ENCODE measurements around the gene F2RL3. TPM values are rescaled to one million over a fixed set of nuclear protein-coding genes. Genes with fewer than 3 reads are reported as not detected.

Gene F2RL3
- total and polyA plus RNA-seq, 2 of the 8 experiments (the other 6 are each of a cell fraction or from before 2014, with no cell fraction given): not detected

GRCh38 chr19:16869331-16869972, 19.3 kb upstream of the F2RL3 start:
- WGBS, 2 experiments (ENCODE audit: extremely low coverage in 1 of 2, insufficient coverage in 1 of 2, insufficient read length in 1 of 2, insufficient replicate concordance in 2 of 2, low coverage in 1 of 2, low lambda C conversion rate in 2 of 2, missing lambda C conversion rate in 1 of 2): 95% methylated on average over 27 of the region's 30 CpGs; no CpG with 5 or more reads in 1 of the 2 experiments
- FAIRE-seq: no peak
- H4K5ac ChIP-seq (ENCODE audit: insufficient read length, low read depth, low read length): no peak overlapping the region
- TF ChIP-seq CBX8 (IDR thresholded peaks at IDR 0.05; ENCODE audit: borderline replicate concordance, low read depth, low read length) (no peak), NRF1 (IDR thresholded peaks at IDR 0.05; ENCODE audit: low read depth, low read length) (no peak), EGR1 (IDR thresholded peaks at IDR 0.05; ENCODE audit: borderline replicate concordance, low read depth, low read length) (no peak), TAF7 (optimal IDR thresholded peaks at IDR 0.05; ENCODE audit: borderline replicate concordance, low read depth, low read length) (no peak), SIX5 (IDR thresholded peaks at IDR 0.05; ENCODE audit: low read depth, low read length) (no peak), TEAD4 (IDR thresholded peaks at IDR 0.05; ENCODE audit: low read depth, low read length) (no peak), GTF2F1 (IDR thresholded peaks at IDR 0.05; ENCODE audit: borderline replicate concordance, low read depth, low read length) (no peak)
- ChIA-PET POLR2A (ENCODE audit: partially characterized antibody) (interaction anchor here (0.8 kb wide), 1 partner anchor 10 kb away, joined by 3 read pairs; no protein-coding TSS in a partner anchor), CTCF (ENCODE audit: partially characterized antibody) (interaction anchor here (1.1 kb wide), 1 partner anchor 98 kb away, joined by 4 read pairs; no protein-coding TSS in a partner anchor)
- H2BK20ac ChIP-seq (ENCODE audit: low read length): no peak overlapping the region
- no peak overlapping the region for H4K91ac ChIP-seq (replicated peaks; ENCODE audit: insufficient read length, low read length)
- no peak overlapping the region for H3K56ac ChIP-seq (replicated peaks; ENCODE audit: insufficient read length, low read depth, low read length)
- no peak overlapping the region for H2BK120ac ChIP-seq (replicated peaks; ENCODE audit: low read depth, low read length)
- no peak overlapping the region for H3K4ac ChIP-seq (replicated peaks; ENCODE audit: insufficient read length, low read depth, low read length)
- H3K9ac ChIP-seq (replicated peaks in 1 of 4; ENCODE audit: extremely low read depth in 1 of 4, low read depth in 3 of 4, low read length in 3 of 4): no peak overlapping the region
- H4K20me1 ChIP-seq (replicated peaks in 1 of 2; ENCODE audit: control insufficient read depth in 1 of 2, insufficient read depth in 2 of 2, low read length in 2 of 2): peaks cover 1 to 11% of the 10 kb centered on the region in 2 experiments
- H3K36me3 ChIP-seq (ENCODE audit: control insufficient read depth in 2 of 4, insufficient read depth in 4 of 4, low read length in 3 of 4): peaks cover 24 to 70% (median 48%) of the 10 kb centered on the region in 4 experiments
- no peak overlapping the region for H3K14ac ChIP-seq (ENCODE audit: insufficient read length)
- H3K27me3 ChIP-seq (replicated peaks in 1 of 4; ENCODE audit: control insufficient read depth in 3 of 4, extremely low read depth in 1 of 4, insufficient read depth in 3 of 4, low read length in 3 of 4): no peaks in the 10 kb centered on the region
- H3K9me3 ChIP-seq (ENCODE audit: insufficient read depth in 2 of 2, low read depth in 1 of 2, low read length in 1 of 2): no peaks in the 10 kb centered on the region
- H3K27ac ChIP-seq (ENCODE audit: low read depth, low read length): no peak overlapping the region; the same call in 1 of the 2 replicates
- H3K23ac ChIP-seq (ENCODE audit: insufficient read length): no peak overlapping the region
- H4K8ac ChIP-seq (ENCODE audit: extremely low read depth, insufficient read depth, low read length): no peak overlapping the region
- H3K4me2 ChIP-seq (ENCODE audit: insufficient read depth in 1 of 2, low read depth in 2 of 2, low read length in 2 of 2): no peak overlapping the region
- H3K79me1 ChIP-seq (ENCODE audit: low read depth, low read length): peaks cover 14% of the 10 kb centered on the region
- no peak overlapping the region for H2BK12ac ChIP-seq (ENCODE audit: low read depth, low read length)
- no peak overlapping the region for H2AK5ac ChIP-seq (ENCODE audit: low read depth, low read length)
- DNase-seq (ENCODE audit: low read depth in 1 of 2, low spot score in 2 of 2): no peak
- peaks cover 2% of the 10 kb centered on the region; the same call in 1 of the 2 replicates for H3K23me2 ChIP-seq (ENCODE audit: low read depth, low read length)
- H3K18ac ChIP-seq (ENCODE audit: extremely low read depth, low read length): no peak overlapping the region
- peaks cover 0 to 10% of the 10 kb centered on the region in 2 experiments; a peak in 2 of 4 replicates for H3K79me2 ChIP-seq (ENCODE audit: control insufficient read depth in 1 of 2, insufficient read depth in 2 of 2, low read length in 2 of 2)
- H2BK15ac ChIP-seq (ENCODE audit: low read length): no peak overlapping the region
- H3K4me3 ChIP-seq (ENCODE audit: extremely low read depth in 1 of 4, insufficient read depth in 2 of 4, low read depth in 3 of 4, low read length in 4 of 4): no peak overlapping the region
- H3K4me1 ChIP-seq (replicated peaks in 1 of 4; ENCODE audit: control insufficient read depth in 3 of 4, insufficient read depth in 4 of 4, low read length in 3 of 4): no peaks in the 10 kb centered on the region; a peak in 2 of 7 replicates
- no peak overlapping the region for H2BK5ac ChIP-seq (ENCODE audit: low read depth, low read length)
- H2AFZ ChIP-seq (ENCODE audit: low read length): no peak overlapping the region

Measured in H1 (cell line).